Kidney (tissue), 14 donors: ENCODE results near the gene MAML2. TPM values are rescaled to one million over a fixed set of nuclear protein-coding genes. Genes with fewer than 3 reads are reported as not detected.

Experiments used
- DNase-seq, 5 donors: peaks; one replicate each; pipeline ENCODE4 v3.0.0-alpha.2; 2013 to 2020
- FAIRE-seq: peaks from 2 replicates; lab custom pipeline; 2012; peaks lifted over from hg19 to GRCh38; lab: Jason Lieb, UNC
- H3K27ac ChIP-seq, 2 donors: one replicate each; pipeline ENCODE4 v1.7.0; 2013; ENCODE audit warnings: low read depth in 2 of 2, low read length in 2 of 2, inconsistent platforms in 1 of 2
- H3K27me3 ChIP-seq: one replicate; pipeline ENCODE4 v1.7.1; 2013; ENCODE audit warnings: low read length, inconsistent platforms; ENCODE audit not compliant: control insufficient read depth, insufficient read depth
- H3K36me3 ChIP-seq, 3 donors: one replicate each; pipeline versions ENCODE4 v1.7.0 to v1.7.1; 2013; ENCODE audit warnings: low read length in 3 of 3, control low read depth in 1 of 3, inconsistent platforms in 1 of 3; ENCODE audit not compliant: insufficient read depth in 3 of 3, control insufficient read depth in 2 of 3
- H3K4me1 ChIP-seq, 3 donors: one replicate each; pipeline versions ENCODE4 v1.7.0 to v1.7.1; 2013; ENCODE audit warnings: low read length in 3 of 3, inconsistent platforms in 1 of 3, low read depth in 1 of 3; ENCODE audit not compliant: control insufficient read depth in 2 of 3, insufficient read depth in 2 of 3
- H3K4me3 ChIP-seq, 3 donors: one replicate each; pipeline versions ENCODE4 v1.7.0 to v1.8.1; 2013; ENCODE audit warnings: low read length in 3 of 3, control low read depth in 1 of 3, inconsistent platforms in 1 of 3
- H3K9ac ChIP-seq, 3 donors: one replicate each; pipeline versions ENCODE4 v1.7.0 to v1.7.1; 2013; ENCODE audit warnings: low read length in 3 of 3, control low read depth in 1 of 3, inconsistent platforms in 1 of 3
- H3K9me3 ChIP-seq, 3 donors: one replicate each; pipeline versions ENCODE4 v1.7.0 to v1.7.1; 2013; ENCODE audit warnings: low read length in 3 of 3, control low read depth in 1 of 3, inconsistent platforms in 1 of 3; ENCODE audit not compliant: control insufficient read depth in 2 of 3, insufficient read depth in 1 of 3
- CTCF ChIP-seq: IDR thresholded peaks from 3 replicates; pipeline ENCODE4 v1.5.1; 2012; ENCODE audit warnings: mild to moderate bottlenecking, moderate library complexity, borderline replicate concordance; ENCODE audit not compliant: insufficient read depth; ENCODE audit errors: extremely low read depth
- intact Hi-C: fragments of 100-400 bp; cut with DNase I; formaldehyde crosslinking; loops from one replicate; pipeline ENCODE4 v1.11.1; 2022
- polyA plus RNA-seq: library from polyadenylated mRNA; stranded (reverse); fragments of 350-450 nt; fragmentation: Illumina TruSeq; extraction: RNeasy Lipid Tissue Mini Kit (QIAGEN cat#74804); gene quantifications from one replicate; pipeline ENCODE4 v1.2.3, GENCODE V29; 2014; ENCODE audit warnings: low read depth, low replicate concordance; ENCODE audit not compliant: insufficient read depth
- total RNA-seq: library from RNA; stranded (reverse); fragmentation: NEBNext Ultra II Directional; extraction: Animal tissue kit (Norgen Biotek cat#: 25700); gene quantifications from one replicate; pipeline ENCODE4 v1.2.1, GENCODE V29; 2021
- donor health status: control.
- donor health status: control.
- donor health status: control.
- donor health status: control.
- donor health status: control.
- donor health status: DM: yes; HTN: yes; CAD: no.
- donor health status: Normal renal cell carcinoma (clear cell type).

MAML2 gene
- total and polyA plus RNA-seq, 2 donors from 2014 or later, result 4.9 to 32.3 TPM

DNA sequence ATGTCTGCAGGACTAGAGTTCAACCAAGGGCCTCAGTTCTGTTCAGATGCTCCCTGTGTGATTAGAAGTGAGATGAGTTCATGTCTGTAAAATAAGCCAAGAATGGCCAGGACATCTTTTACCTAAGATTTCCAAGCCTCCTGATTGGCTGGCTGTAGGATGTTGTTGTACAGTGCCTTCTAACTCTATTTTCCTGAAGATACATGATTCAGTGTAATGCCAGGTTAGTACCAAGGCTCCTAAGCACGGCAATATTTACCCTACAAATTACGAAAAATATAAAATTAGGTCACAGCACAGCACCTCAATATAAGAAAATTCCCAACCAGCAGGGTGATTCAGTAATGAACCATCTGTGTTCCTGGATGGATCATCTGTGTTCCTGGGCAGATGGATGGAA lies 279.1 kb downstream of the MAML2 start:
- intact Hi-C loops, result no loop called here
- no peak overlapping the region for H3K9ac ChIP-seq
- no peak for DNase-seq
- no peaks in the 10 kb centered on the region for H3K9me3 ChIP-seq
- TF ChIP-seq CTCF, result no peak
- peaks cover 6 to 15% (median 8%) of the 10 kb centered on the region in 3 donors for H3K4me1 ChIP-seq
- no peak for FAIRE-seq
- no peak overlapping the region for H3K27ac ChIP-seq
- H3K27me3 ChIP-seq, result no peaks in the 10 kb centered on the region
- no peak overlapping the region for H3K4me3 ChIP-seq
- no peaks in the 10 kb centered on the region for H3K36me3 ChIP-seq

GRCh38 chr11:96063053-96063452 lies 279.9 kb downstream of the MAML2 start:
- Histone ChIP-seq H3K4me1 (peaks cover 6 to 15% (median 8%) of the 10 kb centered on the region in 3 donors), H3K27ac (peak overlapping the region in 1 of 2 donors; percentile 19), H3K36me3 (no peaks in the 10 kb centered on the region), H3K27me3 (no peaks in the 10 kb centered on the region), H3K4me3 (no peak overlapping the region), H3K9ac (no peak overlapping the region), H3K9me3 (no peaks in the 10 kb centered on the region)
- intact Hi-C loops, result no loop called here
- no peak for FAIRE-seq
- TF ChIP-seq CTCF, result no peak
- DNase-seq, result no peak

- Histone ChIP-seq H3K27ac (no peak overlapping the region), H3K36me3 (no peaks in the 10 kb centered on the region), H3K27me3 (no peaks in the 10 kb centered on the region), H3K9me3 (no peaks in the 10 kb centered on the region), H3K4me1 (peaks cover 6 to 9% (median 8%) of the 10 kb centered on the region in 3 donors), H3K9ac (no peak overlapping the region), H3K4me3 (no peak overlapping the region)
- no peak for TF ChIP-seq CTCF
- no peak for FAIRE-seq
- DNase-seq, result peak in 3 of 5 donors; percentile 49 to 90 (median 87)
- intact Hi-C loops, result no loop called here
Measured at GRCh38 chr11:96062134-96062533, 280.9 kb downstream of the MAML2 start.

DNA sequence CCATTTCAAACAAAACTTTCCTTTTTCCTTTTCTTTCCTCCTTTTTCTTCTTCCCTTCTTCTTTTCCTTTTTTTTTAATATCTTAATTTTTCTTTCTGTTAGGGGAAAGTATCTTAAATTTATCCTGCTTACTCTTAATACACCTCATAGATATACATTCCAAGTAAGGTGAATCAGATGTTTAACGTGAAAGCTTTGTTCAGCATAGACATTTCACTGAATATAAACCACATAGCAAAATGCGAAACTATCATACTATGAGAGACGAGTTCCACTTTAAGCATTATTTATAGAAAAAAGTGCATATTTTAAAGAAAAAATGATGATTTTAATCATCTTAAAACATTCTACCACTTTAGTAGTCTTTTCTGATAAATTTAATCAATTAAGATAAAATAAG lies 281.3 kb downstream of the MAML2 start:
- no peak for FAIRE-seq
- intact Hi-C loops, result no loop called here

More for the DNA sequence above, 281.3 kb downstream of the MAML2 start:
- Histone ChIP-seq H3K36me3 (no peaks in the 10 kb centered on the region), H3K9me3 (no peaks in the 10 kb centered on the region), H3K27me3 (no peaks in the 10 kb centered on the region), H3K9ac (no peak overlapping the region), H3K4me3 (no peak overlapping the region), H3K27ac (no peak overlapping the region), H3K4me1 (peaks cover 3 to 6% (median 6%) of the 10 kb centered on the region in 3 donors)
- TF ChIP-seq CTCF, result no peak
- DNase-seq, result no peak
